HG03064 (cell line): ENCODE data around the gene PICALM.
"Not testable (repeated sequence)": the region's sequence is repeated elsewhere in the genome, so short reads cannot be mapped to it uniquely, and the experiment has no call there.

Experiments
- ATAC-seq: cut with Tn5 transposase; IDR thresholded peaks from one replicate; pipeline ENCODE4 v1.9.1; 2021; ENCODE audit warnings: low read depth; ENCODE audit not compliant: unreplicated experiment

Gene PICALM

GRCh38 chr11:85947431-85948272 is 121.2 kb downstream of the PICALM start:
- ATAC-seq, result no peak

DNA sequence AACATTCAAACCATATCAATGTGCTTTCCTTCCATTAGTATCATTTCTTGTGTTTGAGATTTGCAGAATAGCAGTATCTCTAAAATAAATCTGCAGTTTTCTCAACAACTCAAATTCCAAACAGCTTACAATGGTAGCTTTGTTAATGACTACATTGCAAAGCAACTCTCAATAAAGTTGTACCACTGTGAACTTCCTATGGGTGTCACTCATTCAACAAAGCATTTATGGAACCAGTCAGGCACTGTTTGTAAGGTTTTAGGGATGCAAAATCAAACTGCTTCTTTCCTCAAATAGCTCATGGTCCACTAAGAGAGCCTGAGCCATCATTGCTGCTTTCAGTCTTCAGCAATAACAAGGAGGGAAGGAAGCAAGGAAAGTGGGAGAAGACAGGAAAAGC is 122.7 kb downstream of the PICALM start:
- ATAC-seq, result no peak

GRCh38 chr11:85945788-85946187 is 123.1 kb downstream of the PICALM start:
- ATAC-seq, result no peak

- no peak for ATAC-seq
These were observed 123.6 kb downstream of the PICALM start for GRCh38 chr11:85945296-85945695.

- peak; percentile 56 for ATAC-seq
These were observed 127.4 kb downstream of the PICALM start for GRCh38 chr11:85941380-85941973.

DNA sequence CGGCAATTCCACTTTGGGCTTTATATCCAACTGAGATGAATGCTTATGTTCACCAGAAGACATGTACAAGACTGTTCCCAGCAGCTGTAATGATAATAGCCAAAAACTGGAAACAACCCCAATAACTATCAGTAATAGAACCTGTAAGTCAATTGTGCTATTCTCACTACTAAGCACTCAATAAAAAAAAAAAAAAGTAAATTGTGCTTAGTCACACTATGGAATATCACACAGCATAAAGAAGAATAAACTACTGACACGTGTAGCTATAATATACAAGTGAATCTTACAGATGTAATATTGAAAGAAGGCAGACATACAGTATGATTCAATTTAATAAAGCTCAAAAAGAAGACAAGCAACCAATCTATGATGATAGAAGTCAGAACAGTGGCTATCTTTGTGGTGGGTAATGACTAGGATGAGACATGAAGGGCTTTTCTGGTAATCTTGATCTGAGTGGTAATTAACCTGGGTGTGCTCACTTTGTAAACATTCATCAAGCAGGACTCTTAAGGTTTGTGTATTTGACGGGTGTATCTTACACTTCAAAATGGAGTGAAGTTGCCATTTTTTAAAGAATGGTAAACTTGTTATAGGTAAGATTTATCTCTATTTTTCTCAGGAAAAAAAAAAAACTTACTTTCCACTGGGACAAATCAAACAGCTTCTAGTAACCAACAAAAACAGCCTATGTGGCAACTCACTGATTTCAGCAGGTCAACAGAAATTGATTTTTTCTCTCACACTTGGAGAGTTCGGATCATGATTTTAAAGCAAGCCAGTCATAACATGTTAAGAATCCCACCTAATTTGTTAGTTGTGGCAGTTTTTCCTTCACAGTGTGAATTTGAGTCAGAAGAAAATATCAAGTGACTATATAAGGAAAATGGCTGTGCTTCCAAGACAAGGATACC is 129.5 kb downstream of the PICALM start:
- ATAC-seq, result no peak

DNA sequence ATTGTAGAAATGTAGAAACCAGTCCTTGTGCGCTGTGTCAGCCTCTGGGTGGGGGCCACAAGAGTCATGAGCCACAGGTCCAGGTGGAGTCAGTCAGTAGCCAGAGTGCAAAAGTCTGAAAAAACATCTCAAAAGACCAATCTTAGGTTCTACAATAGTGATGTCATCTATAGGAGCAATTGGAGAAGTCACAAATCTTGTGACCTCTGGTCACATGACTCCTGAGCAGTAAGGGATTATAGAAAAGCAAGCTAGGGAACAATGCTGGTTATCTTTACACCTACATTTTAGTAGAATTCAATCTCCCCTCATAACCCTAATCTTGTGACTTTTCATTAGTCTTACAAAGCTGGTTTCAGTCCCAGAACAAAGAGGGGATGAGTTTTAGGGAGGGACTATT is 131.0 kb downstream of the PICALM start:
- ATAC-seq, result no peak

- ATAC-seq, result no peak
These were observed 133.1 kb downstream of the PICALM start for GRCh38 chr11:85935751-85936150.

DNA sequence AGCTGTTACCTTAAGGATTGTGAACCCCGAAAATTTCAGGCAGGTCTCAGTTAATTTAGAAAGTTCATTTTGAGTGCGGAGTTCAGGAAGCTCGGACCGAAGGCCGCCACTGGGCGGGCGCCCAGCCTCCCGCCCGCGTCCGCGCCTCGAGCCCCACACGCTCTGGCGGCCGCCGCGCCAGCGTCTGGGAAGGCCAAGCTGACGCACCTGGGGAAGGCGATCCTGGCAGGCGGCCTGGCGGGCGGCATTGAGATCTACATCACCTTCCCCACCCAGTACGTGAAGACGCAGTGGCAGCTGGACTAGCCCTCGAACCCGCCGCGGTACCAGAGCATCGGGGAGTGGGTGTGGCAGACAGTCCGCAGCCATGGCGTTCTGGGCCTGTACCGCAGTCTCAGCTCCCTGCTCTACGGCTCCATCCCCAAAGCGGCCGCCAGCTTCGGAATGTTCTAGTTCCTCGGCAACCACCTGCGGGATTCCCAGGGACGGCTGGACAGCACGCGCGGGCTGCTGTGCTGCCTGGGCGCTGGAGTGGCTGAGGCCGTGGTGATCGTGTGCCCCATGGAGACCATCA is 134.2 kb downstream of the PICALM start:
- ATAC-seq, result no peak

DNA sequence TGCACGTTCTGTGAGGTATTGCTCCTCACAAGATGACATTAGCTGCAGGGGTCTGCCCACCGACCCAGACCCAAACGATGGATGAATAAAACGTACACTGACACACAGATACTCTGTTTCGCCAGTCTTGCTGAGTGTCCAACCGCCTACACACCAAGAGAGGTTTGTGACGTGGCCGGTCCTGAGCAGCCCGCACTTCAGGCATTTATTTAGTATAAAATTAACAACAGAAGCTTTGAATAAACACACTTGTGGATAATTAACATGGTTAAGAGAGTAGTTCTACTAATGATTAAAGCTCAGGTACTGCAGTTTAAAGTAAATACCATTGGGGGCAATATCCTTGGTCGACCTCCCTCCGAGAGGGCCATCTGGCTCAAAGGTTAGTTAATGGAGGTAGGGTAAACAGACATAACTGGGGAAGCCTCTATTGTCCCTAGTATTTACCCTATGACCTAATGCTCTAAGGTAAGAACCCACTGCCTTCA is 138.0 kb downstream of the PICALM start:
- no peak for ATAC-seq

DNA sequence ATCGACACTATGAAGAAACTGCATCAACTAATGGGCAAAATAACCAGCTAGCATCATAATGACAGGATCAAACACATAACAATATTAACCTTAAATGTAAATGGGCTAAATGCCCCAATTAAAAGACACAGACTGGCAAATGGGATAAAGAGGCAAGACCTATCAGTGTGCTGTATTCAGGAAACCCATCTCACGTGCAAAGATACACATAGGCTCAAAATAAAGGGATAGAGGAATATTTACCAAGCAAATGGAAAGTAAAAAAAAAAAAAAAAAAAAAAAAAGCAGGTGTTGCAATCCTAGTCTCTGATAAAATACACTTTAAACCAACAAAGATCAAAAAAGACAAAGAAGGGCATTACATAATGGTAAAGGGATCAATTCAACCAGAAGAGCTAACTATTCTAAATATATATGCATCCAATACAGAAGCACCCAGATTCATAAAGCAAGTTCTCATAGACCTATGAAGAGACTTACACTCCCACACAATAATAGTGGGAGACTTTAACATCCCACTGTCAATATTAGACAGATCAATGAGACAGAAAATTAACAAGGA is 142.2 kb downstream of the PICALM start:
- not testable (repeated sequence) for ATAC-seq

- ATAC-seq, result no peak
These were observed 145.4 kb downstream of the PICALM start for GRCh38 chr11:85923455-85923854.

- peak; percentile 61 for ATAC-seq
These were observed 146.5 kb downstream of the PICALM start for GRCh38 chr11:85922367-85922766.

- no peak for ATAC-seq
These were observed 149.7 kb downstream of the PICALM start for GRCh38 chr11:85918910-85919794.

DNA sequence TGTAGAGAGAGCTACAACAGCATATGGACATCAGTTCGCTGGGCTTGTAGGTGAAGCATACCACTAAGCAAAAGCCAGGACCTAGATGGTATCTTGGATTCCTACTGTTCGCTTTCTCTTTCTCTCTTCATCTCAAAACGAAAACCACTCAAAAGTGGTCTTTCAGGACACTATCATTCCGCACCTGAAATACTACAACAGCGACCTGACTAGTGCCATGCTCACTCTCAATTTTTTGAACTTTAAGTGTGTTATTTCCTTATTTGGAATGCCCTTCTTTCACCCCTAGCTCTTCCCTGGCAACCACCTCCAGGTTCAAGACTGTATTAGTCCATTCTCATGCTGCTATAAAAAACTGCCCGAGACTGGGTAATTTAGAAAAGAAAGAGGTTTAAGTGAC is 154.5 kb downstream of the PICALM start:
- ATAC-seq, result no peak

DNA sequence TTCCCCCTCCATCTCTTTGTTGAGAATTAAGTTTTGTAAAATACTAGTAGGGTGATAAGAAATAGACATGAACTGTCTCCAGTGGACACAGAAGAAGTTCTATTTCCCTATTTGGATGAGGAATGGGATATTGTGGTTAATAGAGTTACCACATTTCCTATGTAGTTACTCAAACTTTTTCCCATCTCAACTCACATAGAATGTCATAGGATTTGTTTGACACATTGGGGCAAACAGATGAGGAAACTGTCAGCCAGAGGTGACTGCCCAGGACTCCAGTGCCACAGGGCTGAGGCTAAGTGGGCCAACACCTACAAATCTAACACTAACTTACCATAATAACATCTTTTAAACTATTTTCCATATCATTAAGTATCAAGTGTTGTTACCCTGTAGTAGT is 155.4 kb downstream of the PICALM start:
- ATAC-seq, result no peak

- no peak for ATAC-seq
These were observed 156.5 kb downstream of the PICALM start for GRCh38 chr11:85912414-85912813.
